Cerebellar nuclear complex (tissue), 1 donor: ENCODE data around the gene FRRS1L.

ENCODE experiments used
- DNase-seq, 2 experiments: peaks; one replicate each; lab custom pipeline; 2025; lab: John Stamatoyannopoulos, UW

Gene FRRS1L

DNA sequence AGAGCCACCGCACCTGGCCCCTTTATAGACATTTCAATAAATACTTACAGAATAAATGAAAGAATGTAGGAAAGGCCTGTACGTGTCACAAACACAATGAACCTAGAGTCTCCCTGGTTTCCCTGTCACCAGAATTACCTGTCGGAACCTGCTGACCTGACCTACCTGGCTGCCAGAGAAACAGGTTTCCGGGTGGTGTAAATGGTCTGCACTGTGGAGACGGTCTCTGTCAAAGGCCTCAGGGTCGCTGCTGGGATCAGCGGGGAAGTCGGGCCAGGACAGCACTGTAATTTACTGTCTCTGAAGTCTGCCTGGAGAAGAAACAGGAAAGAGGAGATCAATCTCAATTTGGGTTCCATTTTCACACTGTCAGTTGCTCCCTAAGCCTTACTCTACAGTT lies 9.3 kb upstream of the FRRS1L start:
- DNase-seq, result no peak

DNA sequence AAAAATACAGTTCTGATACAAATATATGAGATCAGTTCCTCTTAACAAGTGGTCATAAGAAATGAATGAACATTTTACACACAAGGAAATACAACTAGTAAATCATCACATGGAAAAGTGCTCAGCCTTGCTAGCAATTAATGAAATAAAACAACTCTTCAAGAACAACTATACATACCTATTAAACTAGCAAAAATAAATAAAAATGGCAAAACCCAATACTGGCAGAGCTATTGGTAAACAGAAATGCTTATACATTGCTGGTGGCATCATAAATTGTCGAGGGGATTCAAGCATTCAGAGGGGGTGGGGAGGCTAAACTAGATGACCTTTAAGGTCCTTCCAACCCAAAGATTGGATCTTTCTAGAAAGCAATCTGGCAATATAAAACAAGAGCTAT lies 5.9 kb upstream of the FRRS1L start:
- no peak for DNase-seq

DNA sequence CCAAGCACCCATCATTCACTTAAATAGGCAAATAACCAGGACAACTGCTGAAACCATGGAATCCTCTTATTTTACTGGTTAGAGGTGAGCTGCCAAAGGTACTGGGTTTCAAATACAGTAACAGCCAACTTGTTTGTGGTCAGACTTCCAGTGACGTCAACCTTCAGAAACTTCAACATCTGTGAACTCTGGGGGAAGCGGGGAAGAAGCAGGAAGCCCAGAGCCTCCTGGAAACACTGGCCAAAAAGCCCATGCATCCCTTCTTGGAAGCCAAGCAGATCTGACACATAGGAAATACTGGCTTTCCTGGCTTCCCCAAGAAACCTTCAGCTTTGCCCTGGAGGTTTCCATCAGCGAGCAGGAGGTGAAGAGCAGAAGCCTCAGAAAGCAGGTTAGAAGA lies 4.9 kb upstream of the FRRS1L start:
- no peak for DNase-seq

DNA sequence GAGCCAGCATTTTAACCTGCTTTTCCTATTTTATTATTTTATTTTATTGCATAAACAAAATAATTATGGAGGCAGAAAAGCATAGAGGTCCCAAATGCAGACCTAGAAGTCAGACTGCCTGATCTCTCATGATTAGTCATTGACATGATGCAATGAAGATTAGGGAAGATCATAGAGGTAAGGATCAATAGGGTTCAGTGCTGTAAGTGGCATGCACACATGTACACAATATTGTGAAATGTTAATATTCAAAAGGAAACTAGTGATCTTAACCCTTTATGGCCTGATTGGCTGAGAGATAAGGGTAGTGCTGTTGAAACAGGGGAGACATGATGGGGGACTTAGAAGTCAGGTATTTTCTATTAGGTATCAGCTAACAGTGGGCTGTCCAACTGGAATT lies 1.1 kb upstream of the FRRS1L start:
- DNase-seq, result no peak

DNA sequence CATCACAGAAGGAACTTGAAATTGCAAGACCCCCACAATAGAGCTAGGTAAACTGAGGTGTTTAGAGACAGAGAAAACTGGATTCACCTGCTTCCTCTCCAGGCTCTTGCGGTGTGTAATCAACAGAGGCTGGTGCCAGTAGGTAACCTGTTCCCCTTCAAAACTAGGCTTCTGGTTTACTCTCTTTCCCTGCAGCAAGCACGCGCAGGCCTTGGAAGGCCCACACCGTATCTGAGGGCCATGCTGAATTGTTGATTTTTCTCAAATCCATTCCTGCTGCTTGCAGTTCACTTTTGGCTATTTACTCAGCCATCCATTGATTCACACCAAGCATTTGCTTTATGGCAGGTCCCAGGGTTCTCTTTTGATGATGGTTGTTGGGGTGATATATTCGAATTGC lies 667 bp upstream of the FRRS1L start:
- DNase-seq, result peak in 1 of 2 experiments; percentile 7

DNA sequence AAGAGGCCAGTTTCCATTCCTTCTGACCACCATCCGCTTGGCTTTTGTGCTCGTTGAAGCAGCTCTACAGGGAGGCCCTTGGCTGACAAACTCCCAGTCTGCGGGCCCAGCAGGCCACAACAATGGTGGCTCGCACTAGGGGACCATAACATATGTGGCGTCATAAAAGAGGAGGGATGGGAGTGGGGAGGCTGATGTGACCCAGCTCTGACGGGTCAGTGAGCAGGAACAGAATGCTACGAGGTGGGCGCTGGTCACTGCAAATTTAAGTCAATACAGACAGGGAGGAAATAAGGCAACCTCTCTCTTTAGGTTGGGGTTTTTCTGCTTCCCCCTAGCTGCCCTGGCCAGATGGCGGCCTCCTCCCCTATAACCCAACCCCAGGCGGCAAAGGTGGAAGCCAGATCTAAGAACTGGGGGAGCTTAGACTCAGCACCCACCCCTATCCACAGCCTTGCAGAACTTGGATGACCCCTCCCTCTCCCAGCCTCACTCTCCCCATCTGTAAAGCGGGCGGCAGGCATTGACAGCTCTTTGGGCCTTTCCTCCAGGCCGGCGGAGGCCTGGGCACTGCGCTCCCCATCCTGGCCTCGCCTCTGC lies 778 bp downstream of the FRRS1L start:
- DNase-seq, result peak in 1 of 2 experiments; percentile 14

DNA sequence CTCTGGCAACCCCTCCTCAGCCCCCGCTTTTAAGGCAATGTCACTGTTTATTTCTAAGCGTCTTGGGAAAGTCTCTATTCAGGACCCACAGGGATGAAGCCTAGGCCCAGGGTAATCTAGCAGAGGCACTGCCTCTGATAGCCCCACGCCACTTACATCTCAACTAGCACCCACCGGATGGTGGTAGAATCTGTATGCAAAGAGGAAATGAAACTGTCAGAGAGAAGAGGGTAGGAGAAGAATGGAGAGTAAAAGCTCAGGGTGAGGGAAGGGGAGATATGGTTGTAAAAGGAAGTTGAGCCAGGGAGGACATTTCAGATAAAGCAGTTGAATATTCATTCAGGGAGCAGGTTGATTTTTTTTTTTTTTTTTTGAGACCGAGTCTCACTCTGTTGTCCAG lies 3.0 kb downstream of the FRRS1L start:
- DNase-seq, result no peak

DNA sequence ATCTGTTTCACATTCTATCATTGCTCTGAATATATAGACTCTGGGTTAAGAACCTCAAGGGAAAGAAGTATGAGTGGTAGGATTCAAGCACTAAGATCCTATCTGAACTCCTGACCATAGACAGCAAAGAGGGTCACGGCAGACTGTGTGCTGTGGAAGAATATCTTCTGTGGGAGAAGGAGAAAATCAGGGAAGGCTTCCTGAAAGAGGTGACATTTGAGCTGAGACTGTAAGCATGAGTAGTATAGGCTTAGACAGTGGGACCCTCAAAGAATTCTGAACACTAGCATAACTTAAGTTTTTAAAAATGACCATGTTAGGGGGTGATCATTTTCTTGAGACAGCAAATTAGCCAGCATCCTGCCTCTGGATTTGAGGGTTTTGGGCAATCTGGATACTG lies 3.9 kb downstream of the FRRS1L start:
- no peak for DNase-seq

DNA sequence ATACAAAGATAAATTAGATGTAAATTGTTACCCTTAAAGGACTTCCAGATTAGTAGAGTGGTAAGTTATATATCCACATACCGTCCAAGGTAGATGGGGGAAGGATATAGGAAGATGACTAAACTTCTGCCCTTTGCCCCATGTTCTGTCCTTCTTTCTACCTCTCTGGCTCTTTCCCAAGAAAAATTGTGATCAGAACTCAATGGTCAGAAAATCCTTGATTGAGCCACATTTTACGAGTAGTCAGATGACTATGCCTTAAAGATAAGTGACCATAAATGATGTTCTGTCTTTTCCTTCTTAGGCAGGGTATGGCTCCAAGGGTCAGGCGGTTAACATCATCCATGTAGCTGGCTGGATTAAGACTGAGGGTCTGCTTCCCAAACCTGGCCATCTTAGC lies 4.4 kb downstream of the FRRS1L start:
- DNase-seq, result no peak

DNA sequence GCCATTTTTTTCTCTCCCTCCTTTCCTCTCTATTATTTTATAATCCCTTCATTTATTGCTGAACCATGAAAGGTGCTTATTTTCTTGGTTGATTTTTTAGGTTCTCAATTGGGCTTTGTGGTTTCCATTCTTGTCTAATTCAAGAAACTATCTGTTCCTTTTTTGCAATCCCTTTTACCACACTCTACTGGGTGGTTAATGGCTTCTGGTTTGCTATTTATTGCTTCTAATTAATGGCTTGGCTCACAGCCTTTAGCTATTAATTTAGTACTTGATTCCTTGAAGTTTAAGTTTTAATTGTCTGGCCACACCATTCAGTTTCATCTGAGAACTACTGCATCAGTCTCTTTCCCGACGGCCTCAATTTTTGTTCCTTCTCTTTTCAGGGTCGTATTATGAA lies 5.6 kb downstream of the FRRS1L start:
- no peak for DNase-seq

DNA sequence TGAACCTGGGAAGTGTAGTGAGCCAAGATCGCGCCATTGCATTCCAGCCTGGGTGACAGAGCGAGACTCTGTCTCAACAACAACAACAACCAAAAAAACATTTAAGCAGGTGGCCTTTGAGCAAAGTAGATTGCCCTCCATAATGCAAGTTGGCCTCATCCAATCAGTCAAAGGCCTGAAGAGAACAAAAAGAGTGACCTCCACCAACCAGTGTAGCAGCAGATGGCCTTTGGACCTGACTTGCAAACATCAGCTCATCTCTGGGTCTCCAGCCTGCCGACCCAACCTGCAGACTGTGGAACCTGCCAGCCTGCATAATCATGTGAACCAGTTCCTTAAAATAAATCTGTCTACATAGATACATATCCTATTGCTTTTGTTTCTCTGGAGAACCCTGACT lies 7.5 kb downstream of the FRRS1L start:
- no peak for DNase-seq

DNA sequence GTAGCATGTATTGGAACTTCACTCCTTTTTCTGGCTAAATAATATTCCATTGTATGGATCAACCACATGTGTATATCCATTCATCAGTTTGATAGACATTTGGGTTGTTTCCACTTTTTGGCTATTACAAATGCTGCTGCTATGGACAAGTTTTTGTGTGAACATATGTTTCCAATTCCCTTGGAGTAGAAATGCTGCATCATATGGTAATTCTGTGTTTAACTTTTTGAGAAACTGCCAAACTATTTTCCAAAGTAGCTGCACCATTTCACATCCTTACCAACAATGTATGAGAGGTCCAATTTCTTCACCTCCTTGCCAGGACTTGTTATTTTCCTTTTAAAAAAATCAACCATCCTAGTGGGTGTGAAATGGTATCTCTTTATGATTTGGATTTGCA lies 8.4 kb downstream of the FRRS1L start:
- no peak for DNase-seq

DNA sequence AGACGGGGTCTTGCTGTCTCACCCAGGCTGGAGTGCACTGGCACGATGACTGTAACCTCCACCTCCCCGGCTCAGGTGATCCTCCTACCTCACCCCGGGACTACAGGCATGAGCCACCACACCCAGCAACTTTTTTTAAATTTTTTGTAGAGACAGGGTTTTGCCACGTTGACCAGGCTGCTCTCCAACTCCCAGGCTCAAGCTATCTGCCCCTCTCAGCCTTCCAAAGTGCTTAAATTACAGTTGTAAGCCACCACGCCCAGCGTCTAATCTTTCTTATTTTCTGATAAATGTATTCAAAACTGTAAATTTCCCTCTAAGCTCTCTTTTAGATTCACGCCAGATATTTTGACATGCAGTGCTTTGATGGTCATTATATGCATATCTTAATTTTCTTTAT lies 10.3 kb downstream of the FRRS1L start:
- no peak for DNase-seq

DNA sequence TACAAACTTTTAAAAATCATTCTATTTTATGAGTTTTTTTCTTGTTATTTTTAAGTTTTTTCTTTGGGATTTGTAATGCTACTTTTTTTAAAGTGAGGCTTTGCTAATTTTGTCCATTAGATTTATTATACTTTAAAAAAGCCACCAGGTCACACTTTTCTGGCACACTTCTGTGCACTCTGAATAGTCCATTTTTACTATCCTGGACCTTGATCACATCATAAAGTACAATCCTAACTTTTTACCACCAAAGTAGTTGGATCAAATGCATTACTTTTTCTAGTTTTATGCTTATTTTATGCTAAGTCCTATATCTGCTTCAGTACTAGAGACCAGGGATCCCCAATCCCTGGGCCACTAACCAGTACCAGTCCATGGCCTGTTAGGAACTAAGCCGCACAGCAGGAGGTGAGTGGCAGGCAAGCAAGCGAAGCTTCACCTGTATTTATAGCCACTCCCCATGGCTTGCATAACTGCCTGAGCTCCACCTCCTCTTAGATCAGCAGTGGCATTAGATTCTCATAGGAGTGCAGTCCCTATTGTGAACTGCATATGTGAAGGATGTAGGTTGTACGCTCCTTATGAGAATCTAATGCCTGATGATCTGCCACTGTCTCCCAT lies 16.0 kb downstream of the FRRS1L start:
- DNase-seq, result no peak

DNA sequence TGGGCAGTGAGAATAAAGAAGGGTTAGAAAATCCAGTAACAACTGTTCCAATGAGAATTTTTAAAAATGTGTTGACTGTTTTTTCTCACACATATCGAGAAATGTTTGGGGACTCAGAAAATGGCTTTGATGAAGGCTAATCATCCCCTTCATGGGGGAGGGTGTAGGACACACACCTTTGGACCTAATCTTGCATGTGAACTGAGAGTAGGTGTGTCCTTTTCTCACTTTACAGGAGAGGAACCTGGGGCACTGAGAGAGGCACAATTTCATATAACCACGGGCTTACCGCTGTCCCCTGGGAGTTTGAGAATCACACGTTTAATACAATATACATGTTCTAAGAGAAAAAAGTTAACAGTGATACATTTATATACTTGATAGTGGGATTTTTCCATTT lies 17.3 kb downstream of the FRRS1L start:
- no peak for DNase-seq

DNA sequence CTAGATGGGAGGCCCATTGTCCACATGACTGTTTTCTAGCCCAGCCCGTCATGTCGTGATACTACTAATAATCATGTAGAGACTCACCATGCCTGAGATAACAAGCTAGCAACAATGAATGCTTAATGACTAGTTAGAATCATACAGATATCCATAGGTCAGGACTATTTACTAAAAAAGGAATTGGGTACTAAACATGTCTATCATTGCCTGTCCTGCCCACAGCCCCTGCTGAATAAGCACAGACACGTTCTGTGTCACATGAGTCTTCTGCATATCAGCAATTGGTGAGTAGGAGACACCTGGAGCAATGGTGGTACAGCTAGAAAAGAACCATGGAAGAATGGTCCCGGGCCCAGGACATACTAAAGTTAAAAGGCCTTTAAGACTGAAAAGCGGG lies 18.0 kb downstream of the FRRS1L start:
- no peak for DNase-seq

DNA sequence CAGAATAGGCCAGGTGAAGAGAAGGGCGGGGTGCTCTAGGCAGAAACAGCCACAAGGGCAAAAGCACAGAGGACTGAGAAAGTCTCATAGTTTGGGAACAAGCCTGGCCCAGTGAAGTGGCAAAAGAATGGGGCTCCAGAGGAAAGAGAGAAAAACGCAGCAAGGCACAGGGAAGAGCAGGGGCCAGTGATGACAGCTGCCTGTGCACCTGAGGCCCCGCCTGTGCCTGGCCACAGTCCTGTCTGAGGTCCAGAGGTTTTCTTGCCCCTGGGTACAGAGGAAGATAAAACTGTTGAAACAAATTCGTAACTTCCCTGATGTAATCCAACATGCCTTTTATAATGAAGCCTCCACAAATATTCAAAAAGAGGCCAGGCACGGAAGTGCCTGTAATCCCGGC lies 22.0 kb downstream of the FRRS1L start:
- no peak for DNase-seq

DNA sequence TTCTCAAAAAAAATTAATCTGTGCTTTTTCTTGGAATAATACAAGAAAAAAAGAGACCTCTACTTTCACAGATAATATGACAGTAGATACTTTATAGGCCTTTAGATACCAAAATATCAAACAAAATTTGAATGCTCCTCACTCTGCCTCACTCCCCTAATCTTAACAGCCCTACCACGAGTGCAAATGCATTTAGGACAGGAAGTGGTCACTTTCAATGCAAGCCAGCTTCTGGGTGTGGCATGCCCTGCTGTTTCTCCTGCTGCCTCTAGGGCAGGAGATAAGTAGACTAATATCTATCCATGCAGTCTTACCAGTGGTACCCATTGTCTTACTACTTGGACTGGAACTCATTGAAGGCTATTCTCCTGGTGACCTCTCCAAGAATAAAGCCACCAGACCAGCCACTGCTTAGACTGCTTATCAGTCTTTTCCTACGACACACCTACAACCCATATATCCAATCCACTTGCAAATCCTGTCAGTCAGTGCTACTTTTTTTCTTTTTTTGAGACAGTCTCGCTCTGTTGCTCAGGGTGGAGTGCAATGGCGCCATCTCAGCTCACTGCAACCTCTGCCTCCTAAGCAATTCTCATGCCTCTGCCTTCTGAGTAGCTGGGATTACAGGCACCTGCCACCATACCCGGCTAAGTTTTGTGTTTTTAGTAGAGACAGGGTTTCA lies 23.0 kb downstream of the FRRS1L start:
- no peak for DNase-seq

DNA sequence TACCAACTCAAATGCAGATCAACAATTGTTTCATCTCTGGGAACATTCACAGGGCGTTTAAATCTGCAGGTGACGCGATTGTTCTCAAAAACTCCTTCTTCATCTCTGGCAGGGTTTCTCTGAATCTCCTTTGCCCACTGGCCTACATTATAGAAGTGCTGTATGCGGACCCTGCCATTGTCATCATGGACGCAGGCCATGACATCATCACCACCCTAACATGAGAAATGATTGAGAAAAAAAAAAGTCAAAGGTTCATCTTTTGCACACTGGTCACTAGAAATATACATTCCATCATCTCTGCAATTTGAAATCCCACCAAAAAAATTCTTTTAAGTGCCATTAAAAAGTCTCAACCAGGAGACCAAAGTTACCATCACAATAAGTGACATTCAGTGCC lies 25.7 kb downstream of the FRRS1L start:
- no peak for DNase-seq

DNA sequence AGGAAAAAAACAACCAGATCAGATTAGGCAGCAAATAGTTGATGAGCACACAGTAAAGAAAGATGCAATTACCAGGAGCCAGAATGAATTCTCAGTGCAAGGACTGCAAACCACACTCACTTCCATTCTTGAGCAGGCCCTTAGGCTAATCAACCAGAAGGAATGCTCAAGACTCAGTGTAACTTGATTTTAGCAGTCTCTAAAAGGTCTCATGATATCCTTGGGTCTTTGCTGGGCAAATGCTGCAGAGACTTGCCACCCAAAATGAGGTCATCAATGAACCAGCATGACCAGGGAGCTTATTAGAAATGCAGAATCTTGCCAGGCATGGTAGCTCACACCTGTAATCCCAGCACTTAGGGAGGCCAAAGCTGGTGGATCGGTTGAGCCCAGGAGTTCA lies 27.2 kb downstream of the FRRS1L start:
- DNase-seq, result no peak

DNA sequence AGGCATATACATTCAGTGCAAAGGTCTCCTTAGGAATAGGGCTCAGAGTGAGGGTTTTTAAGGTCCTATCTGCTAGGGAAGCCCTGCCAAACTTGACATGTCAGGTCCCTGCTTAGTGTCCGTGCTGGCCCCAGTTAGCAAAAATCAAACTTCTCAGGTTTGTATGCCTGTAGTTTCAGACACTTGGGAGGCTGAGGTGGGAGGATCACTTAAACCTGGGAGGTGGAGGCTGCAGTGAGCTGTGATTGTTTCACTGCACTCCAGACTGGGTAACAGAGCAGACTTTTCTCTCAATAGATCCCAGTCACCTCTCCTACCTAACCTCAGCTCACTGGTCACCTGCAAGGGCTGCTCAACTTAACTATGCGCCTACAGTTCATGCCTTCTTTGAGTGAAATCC lies 28.6 kb downstream of the FRRS1L start:
- DNase-seq, result no peak

DNA sequence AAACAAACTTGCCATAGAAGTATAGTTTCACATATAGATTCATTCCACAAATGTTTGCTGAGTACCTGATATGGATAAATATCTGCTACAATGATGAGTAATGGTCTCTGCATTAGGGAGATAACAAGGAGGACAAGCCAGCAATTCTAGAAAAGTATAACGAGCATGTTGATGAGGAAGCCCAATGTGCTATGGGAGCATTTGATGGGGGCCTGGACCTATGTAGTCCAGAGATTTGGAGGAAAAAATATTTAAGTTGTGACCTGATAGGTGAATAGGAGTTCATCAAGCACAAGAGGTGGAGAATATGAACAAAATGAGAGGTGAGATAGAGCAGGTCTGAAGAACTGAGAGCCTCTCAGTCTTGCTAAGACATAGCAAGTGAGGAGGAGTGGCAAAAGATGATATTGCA lies 32.9 kb downstream of the FRRS1L start:
- DNase-seq, result no peak

DNA sequence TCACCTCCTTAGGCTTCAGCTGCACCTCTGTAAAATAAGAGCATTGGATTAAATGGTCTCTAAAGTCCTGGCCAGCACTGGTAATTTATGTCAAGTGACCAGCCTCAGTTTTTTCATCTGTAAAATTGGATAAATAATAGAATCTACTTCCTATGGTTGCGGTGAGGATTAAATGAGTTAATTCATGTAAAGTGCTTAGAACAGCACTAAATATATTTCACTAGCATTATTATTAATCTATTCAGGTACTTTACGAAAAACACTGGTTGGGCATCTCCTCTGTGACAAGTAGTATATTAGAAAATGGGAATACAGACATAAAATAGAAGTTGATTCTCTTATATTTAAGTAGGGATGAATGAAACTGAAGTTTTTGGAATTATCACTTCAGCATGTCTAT lies 33.5 kb downstream of the FRRS1L start:
- DNase-seq, result no peak

DNA sequence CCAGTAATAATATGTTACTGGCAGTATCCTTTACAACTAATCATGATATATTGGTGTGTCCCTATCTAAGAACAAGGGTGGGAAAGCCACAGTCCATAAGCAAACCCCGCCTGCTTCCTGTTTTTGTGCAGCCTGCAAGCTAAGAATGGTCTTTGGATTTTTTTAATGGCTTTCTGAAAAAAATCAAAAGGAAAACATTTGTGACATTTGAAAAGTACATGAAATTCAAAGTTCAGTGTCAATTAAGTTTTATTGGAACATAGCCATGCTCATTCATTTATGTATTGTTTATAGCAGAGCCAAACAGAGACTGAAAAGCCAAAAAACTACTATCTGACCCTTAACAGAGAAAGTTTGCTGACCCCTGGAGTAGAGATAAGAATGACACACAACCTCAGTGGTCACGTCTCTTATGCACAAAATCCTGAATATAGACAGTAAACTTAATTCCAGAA lies 34.5 kb downstream of the FRRS1L start:
- no peak for DNase-seq
